HepG2 (cell line): ENCODE results near the gene TRNP1. TPM values are rescaled to one million over a fixed set of nuclear protein-coding genes. Genes with fewer than 3 reads are reported as not detected.
"Not testable (repeated sequence)": the region's sequence is repeated elsewhere in the genome, so short reads cannot be mapped to it uniquely, and the experiment has no call there.

ENCODE experiments used
- ATAC-seq: fragments of 200-7000 bp; cut with Tn5 transposase; 3 replicates; pipeline ENCODE4 v1.9.1; 2020; ENCODE audit warnings: mild to moderate bottlenecking, moderate library complexity
- BruUV-seq: library from RNA; stranded (reverse); fragments of 400-500 nt; replicated peaks from 2 replicates; lab custom pipeline; 2021; lab: Mats Ljungman, UMichigan
- CTCF ChIA-PET: fragments of 300-600 bp; formaldehyde crosslinking; extraction: SDS; loops from one replicate; lab custom pipeline; 2021; ENCODE audit warnings: low total read pairs, inconsistent platforms, low intra/inter-chr PET ratio; lab: Yijun Ruan, JAX
- POLR2A ChIA-PET: fragments of 350-600 bp; sonication (Branson Sonifier 250); formaldehyde crosslinking; loops from one replicate; lab custom pipeline; 2020; ENCODE audit warnings: antibody characterized with exemption, inconsistent platforms; lab: Yijun Ruan, JAX
- DNase-seq: peaks from one replicate; pipeline ENCODE4 v3.0.0-alpha.2; 2015; ENCODE audit warnings: low spot score
- FAIRE-seq: peaks from 3 replicates; lab custom pipeline; 2011; peaks lifted over from hg19 to GRCh38; lab: Jason Lieb, UNC
- H2AFZ ChIP-seq: one replicate; pipeline ENCODE4 v1.6.1; 2011; ENCODE audit warnings: low read length, inconsistent platforms
- H3K27ac ChIP-seq: fragments of 300-600 bp; 3 replicates; pipeline ENCODE4 v1.8.0; 2011; ENCODE audit warnings: mixed run types, mild to moderate bottlenecking, mixed read lengths, low read length, inconsistent platforms; ENCODE audit not compliant: insufficient read depth; ENCODE audit errors: extremely low read length
- H3K27me3 ChIP-seq, 2 experiments: fragments of 200-600 bp in 1 of 2; 2 replicates in 1 of 2; 3 replicates in 1 of 2; pipeline versions ENCODE4 v1.6.0 to v1.8.0; 2011; ENCODE audit warnings: low read length in 2 of 2, mild to moderate bottlenecking in 2 of 2, moderate library complexity in 2 of 2, inconsistent platforms in 1 of 2; ENCODE audit not compliant: insufficient read depth in 2 of 2, control insufficient read depth in 1 of 2
- H3K36me3 ChIP-seq, 2 experiments: fragments of 200-600 bp in 1 of 2; replicated peaks in 1 of 2; 2 replicates in 1 of 2; 3 replicates in 1 of 2; pipeline versions ENCODE4 v1.5.1 to v1.8.0; 2011; ENCODE audit warnings: low read length in 2 of 2, inconsistent platforms in 1 of 2; ENCODE audit not compliant: insufficient read depth in 2 of 2, control insufficient read depth in 1 of 2
- H3K4me1 ChIP-seq: 2 replicates; pipeline ENCODE4 v1.5.1; 2012; ENCODE audit warnings: low read length, inconsistent platforms; ENCODE audit not compliant: insufficient read depth
- H3K4me2 ChIP-seq: 2 replicates; pipeline ENCODE4 v1.6.0; 2011; ENCODE audit warnings: low read depth, low read length, inconsistent platforms
- H3K4me3 ChIP-seq, 3 experiments: fragments of 200-600 bp in 1 of 3; sonication (generic), shearing (Covaris generic) in 1 of 3; replicated peaks in 1 of 3; 2 replicates each; pipeline ENCODE4 v1.5.1; 2011 to 2016; ENCODE audit warnings: low read length in 3 of 3, inconsistent platforms in 2 of 3, low read depth in 2 of 3, mild to moderate bottlenecking in 2 of 3, control low read depth in 1 of 3, mixed read lengths in 1 of 3; ENCODE audit not compliant: insufficient read depth in 1 of 3
- H3K79me2 ChIP-seq: one replicate; pipeline ENCODE4 v1.6.1; 2011; ENCODE audit warnings: low read length, inconsistent platforms; ENCODE audit not compliant: insufficient read depth
- H3K9ac ChIP-seq: 2 replicates; pipeline ENCODE4 v1.6.0; 2011; ENCODE audit warnings: mild to moderate bottlenecking, low read depth, low read length, inconsistent platforms; ENCODE audit not compliant: insufficient read depth
- H3K9me3 ChIP-seq: 2 replicates; pipeline ENCODE4 v1.5.1; 2012; ENCODE audit warnings: mild to moderate bottlenecking, low read length
- H4K20me1 ChIP-seq: 2 replicates; pipeline ENCODE4 v1.6.0; 2011; ENCODE audit warnings: inconsistent platforms, mild to moderate bottlenecking, low read length, moderate library complexity; ENCODE audit not compliant: insufficient read depth
- CEBPB ChIP-seq: IDR thresholded peaks from 2 replicates; pipeline ENCODE4 v1.6.1; 2011; ENCODE audit warnings: low read depth, low read length, improper control_type of control experiment, borderline replicate concordance
- CENPT ChIP-seq: sonication (generic); formaldehyde crosslinking; IDR thresholded peaks from 2 replicates; pipeline ENCODE4 v1.8.0; 2022; ENCODE audit warnings: low read depth, mild to moderate bottlenecking, moderate library complexity, missing genetic modification reagents
- CSRNP2 ChIP-seq: sonication (generic); formaldehyde crosslinking; conservative IDR thresholded peaks from 2 replicates; pipeline ENCODE4 v1.8.0; 2022; ENCODE audit warnings: low read depth, missing genetic modification reagents
- GFI1 ChIP-seq: sonication (generic); formaldehyde crosslinking; IDR thresholded peaks from 2 replicates; pipeline ENCODE4 v1.5.0; 2020; ENCODE audit warnings: missing genetic modification reagents, mild to moderate bottlenecking, borderline replicate concordance
- GLI4 ChIP-seq: sonication (generic); formaldehyde crosslinking; IDR thresholded peaks from 2 replicates; pipeline ENCODE4 v1.5.1; 2020; ENCODE audit warnings: missing genetic modification reagents, mild to moderate bottlenecking, moderate library complexity, borderline replicate concordance
- HNRNPH1 ChIP-seq: fragments of 200-400 bp; formaldehyde crosslinking; optimal IDR thresholded peaks from 2 replicates; pipeline ENCODE3; 2017; ENCODE audit warnings: mild to moderate bottlenecking, low read depth, low read length
- KAT8 ChIP-seq: IDR thresholded peaks from 2 replicates; pipeline ENCODE4 v1.6.1; 2016; ENCODE audit warnings: missing genetic modification reagents, missing compliant biosample characterization
- RBAK ChIP-seq: sonication (generic); formaldehyde crosslinking; IDR thresholded peaks from 2 replicates; pipeline ENCODE4 v1.5.1; 2020; ENCODE audit warnings: mild to moderate bottlenecking, missing genetic modification reagents
- ZBTB38 ChIP-seq: sonication (generic); formaldehyde crosslinking; IDR thresholded peaks from 2 replicates; pipeline ENCODE4 v1.5.1; 2020; ENCODE audit warnings: mild to moderate bottlenecking, missing genetic modification reagents
- ZBTB7A ChIP-seq: sonication (generic); formaldehyde crosslinking; IDR thresholded peaks from 2 replicates; pipeline ENCODE4 v1.8.0; 2022; ENCODE audit warnings: mild to moderate bottlenecking, missing genetic modification reagents
- ZMYM4 ChIP-seq: sonication (generic); formaldehyde crosslinking; IDR thresholded peaks from 2 replicates; pipeline ENCODE4 v1.8.1; 2023; ENCODE audit warnings: mild to moderate bottlenecking, missing genetic modification reagents
- ZNF687 ChIP-seq: sonication (generic); formaldehyde crosslinking; IDR thresholded peaks from 2 replicates; pipeline ENCODE4 v1.5.1; 2020; ENCODE audit warnings: mild to moderate bottlenecking, missing genetic modification reagents, moderate library complexity
- ZNF800 ChIP-seq: sonication (generic); formaldehyde crosslinking; IDR thresholded peaks from 2 replicates; pipeline ENCODE4 v1.4.0; 2020; ENCODE audit warnings: missing genetic modification reagents
- ZSCAN30 ChIP-seq: sonication (generic); formaldehyde crosslinking; IDR thresholded peaks from 2 replicates; pipeline ENCODE4 v1.5.0; 2020; ENCODE audit warnings: mild to moderate bottlenecking, missing genetic modification reagents
- WGBS: methylation state at CpG from one replicate; pipeline ENCODE4 v1.1.6; 2017; ENCODE audit warnings: low lambda C conversion rate; 5-methylcytosine and 5-hydroxymethylcytosine counted together
- in situ Hi-C: cut with HindIII; loops from 2 replicates; pipeline ENCODE4 v1.10.0; 2017; ENCODE audit warnings: low pct_unique_long_range_greater_than_20kb; ENCODE audit not compliant: extremely low pct_ligation_motif_present
- intact Hi-C: fragments of 100-400 bp; cut with micrococcal nuclease; formaldehyde crosslinking; loops from one replicate; pipeline ENCODE4 v1.10.0; 2022; ENCODE audit not compliant: unreplicated experiment
- polyA plus RNA-seq, 8 experiments: library from polyadenylated mRNA; depleted of rRNA in 3 of 8; stranded (reverse) in 7 of 8; unstranded in 1 of 8; fragments of >200 nt; fragmentation: Illumina TruSeq in 4 of 8; extraction: Trizol in 4 of 8; gene quantifications; 2 replicates each; pipeline versions ENCODE4 v1.2.1 to v1.2.3, GENCODE V29; 2011 to 2016; ENCODE audit warnings: low read depth in 4 of 8, missing spikeins in 1 of 8, mixed read lengths in 1 of 8; ENCODE audit not compliant: insufficient read depth in 1 of 8
- total RNA-seq, 5 experiments: library from RNA; depleted of rRNA; stranded (reverse); fragments of >200 nt; fragmentation: Illumina TruSeq; extraction: Trizol; gene quantifications; 2 replicates each; pipeline ENCODE4 v1.2.3, GENCODE V29; 2016; ENCODE audit warnings: low read depth in 1 of 5

Gene TRNP1
- total and polyA plus RNA-seq, 2 of the 13 experiments (the other 11 are each of a cell fraction or from before 2014, with no cell fraction given): 42.0 to 158 TPM

GRCh38 chr1:26946270-26946669 is 47.2 kb upstream of the TRNP1 start (continued):
- no peak for TF ChIP-seq KAT8 (CRISPR knock-in tag)
- TF ChIP-seq CSRNP2 (CRISPR knock-in tag): no peak
- TF ChIP-seq CENPT: no peak
- TF ChIP-seq CEBPB: no peak
- no peak for TF ChIP-seq RBAK (CRISPR knock-in tag)
- TF ChIP-seq HNRNPH1: no peak
- no peak for TF ChIP-seq GLI4 (CRISPR knock-in tag)

- Histone ChIP-seq H3K27ac (peak overlapping the region; percentile 63), H3K36me3 (peaks cover 11 to 15% of the 10 kb centered on the region in 2 experiments; a peak in 4 of 5 replicates), H3K4me2 (peak overlapping the region; percentile 43; the same call in 1 of the 2 replicates)
- CTCF ChIA-PET, H3K9me3 ChIP-seq, H3K4me3 ChIP-seq, in situ Hi-C loops: not testable (repeated sequence)
- 89% methylated on average over 16 of the region's 16 CpGs for WGBS
- TF ChIP-seq ZSCAN30 (CRISPR knock-in tag) (0 out of 2 replicates have a peak, but pooled peaks have one; percentile 42), ZNF800 (CRISPR knock-in tag) (0 out of 2 replicates have a peak, but pooled peaks have one; percentile 18), ZBTB7A (CRISPR knock-in tag) (0 out of 2 replicates have a peak, but pooled peaks have one; percentile 11), ZNF687 (CRISPR knock-in tag) (peak; percentile 53; the same call in 1 of the 2 replicates), GFI1 (CRISPR knock-in tag) (peak; percentile 10; the same call in 1 of the 2 replicates), ZBTB38 (peak; percentile 63; the same call in 1 of the 2 replicates), ZMYM4 (peak; percentile 42; the same call in 1 of the 2 replicates)
- TF ChIP-seq, all 625 proteins: peak for 7; not testable (repeated sequence) for 618
- FAIRE-seq, H3K79me2 ChIP-seq, ATAC-seq, H3K27me3 ChIP-seq, intact Hi-C loops, BruUV-seq, H2AFZ ChIP-seq, DNase-seq, H4K20me1 ChIP-seq: not testable (repeated sequence)
- Histone ChIP-seq H3K9ac (peak overlapping the region; percentile 36; the same call in 1 of the 2 replicates), H3K4me1 (peaks cover 75% of the 10 kb centered on the region)
- POLR2A ChIA-PET: interaction anchor here (2.3 to 12.9 kb wide), 4 partner anchors 37 to 59 kb away, joined by 9 to 371 read pairs (median 19); partner anchors contain the start of genes GPN2, NR0B2 and TRNP1
These were observed 44.8 kb upstream of the TRNP1 start for GRCh38 chr1:26948725-26949057.
